Lung (tissue), 12 donors: ENCODE measurements around the gene TMEM132C. TPM values are rescaled to one million over a fixed set of nuclear protein-coding genes. Genes with fewer than 3 reads are reported as not detected.

Experiments used
- ATAC-seq: fragments of 200-7000 bp; cut with Tn5 transposase; one replicate; pipeline ENCODE4 v1.9.1; 2020; ENCODE audit warnings: moderate number of reproducible peaks; ENCODE audit not compliant: insufficient read depth, low FRiP score
- DNase-seq, 3 donors: peaks; one replicate each; pipeline ENCODE4 v3.0.0-alpha.2; 2013 to 2017
- H3K27ac ChIP-seq, 2 donors: one replicate each; pipeline ENCODE4 v1.5.1; 2013; ENCODE audit warnings: mild to moderate bottlenecking in 2 of 2, moderate library complexity in 2 of 2, control low read depth in 1 of 2, inconsistent platforms in 1 of 2, low read depth in 1 of 2, low read length in 1 of 2
- H3K27me3 ChIP-seq, 3 donors: one replicate each; pipeline ENCODE4 v1.5.1; 2013; ENCODE audit warnings: low read length in 2 of 3; ENCODE audit not compliant: control insufficient read depth in 3 of 3, insufficient read depth in 3 of 3
- H3K36me3 ChIP-seq, 4 donors: one replicate each; pipeline ENCODE4 v1.5.1; 2013; ENCODE audit warnings: low read length in 4 of 4, mild to moderate bottlenecking in 1 of 4, moderate library complexity in 1 of 4; ENCODE audit not compliant: control insufficient read depth in 4 of 4, insufficient read depth in 4 of 4
- H3K4me1 ChIP-seq, 5 donors: one replicate each; pipeline ENCODE4 v1.5.1; 2013; ENCODE audit warnings: low read length in 5 of 5, mild to moderate bottlenecking in 2 of 5, moderate library complexity in 1 of 5; ENCODE audit not compliant: control insufficient read depth in 5 of 5, insufficient read depth in 5 of 5
- H3K4me3 ChIP-seq: one replicate; pipeline ENCODE4 v1.5.1; 2013; ENCODE audit warnings: mild to moderate bottlenecking, control low read depth, moderate library complexity
- H3K9ac ChIP-seq, 2 donors: one replicate each; pipeline ENCODE4 v1.5.1; 2013; ENCODE audit warnings: low read length in 2 of 2, control low read depth in 1 of 2; ENCODE audit not compliant: insufficient read depth in 1 of 2
- H3K9me3 ChIP-seq, 4 donors: one replicate each; pipeline ENCODE4 v1.5.1; 2013; ENCODE audit warnings: low read length in 3 of 4, mild to moderate bottlenecking in 1 of 4, moderate library complexity in 1 of 4; ENCODE audit not compliant: control insufficient read depth in 4 of 4, insufficient read depth in 3 of 4
- whole genome bisulfite sequencing, 2 donors: extraction: QIAGEN DNeasy Blood & Tissue Kit; methylation state at CpG; one replicate each; pipeline ENCODE4 v1.1.7; 2013; 5-methylcytosine and 5-hydroxymethylcytosine counted together
- polyA plus RNA-seq, 2 donors: library from polyadenylated mRNA; stranded (reverse); fragments of 200-250 nt; gene quantifications; one replicate each; pipeline ENCODE4 v1.2.1, GENCODE V29; 2013
- total RNA-seq, 2 donors: library from RNA; depleted of rRNA in 1 of 2; stranded (reverse); fragments of >200 nt in 1 of 2; gene quantifications; one replicate each; pipeline ENCODE4 v1.2.1, GENCODE V29; 2014 to 2021
- TF ChIP-seq, protein P1 (sequence below): IDR thresholded peaks from 2 replicates; pipeline ENCODE4 v1.5.1; 2012; ENCODE audit warnings: mild to moderate bottlenecking; ENCODE audit errors: control extremely low read depth, extremely low read depth
- donor health status: control.
- donor health status: control.
- donor health status: Bipolar disorder and iron deficiency.
- donor health status: healthy.
- donor health status: DM: yes; HTN: yes; CAD: no.

TMEM132C gene
- total and polyA plus RNA-seq, 4 donors = 0.35 to 16.5 (median 0.77) TPM

DNA sequence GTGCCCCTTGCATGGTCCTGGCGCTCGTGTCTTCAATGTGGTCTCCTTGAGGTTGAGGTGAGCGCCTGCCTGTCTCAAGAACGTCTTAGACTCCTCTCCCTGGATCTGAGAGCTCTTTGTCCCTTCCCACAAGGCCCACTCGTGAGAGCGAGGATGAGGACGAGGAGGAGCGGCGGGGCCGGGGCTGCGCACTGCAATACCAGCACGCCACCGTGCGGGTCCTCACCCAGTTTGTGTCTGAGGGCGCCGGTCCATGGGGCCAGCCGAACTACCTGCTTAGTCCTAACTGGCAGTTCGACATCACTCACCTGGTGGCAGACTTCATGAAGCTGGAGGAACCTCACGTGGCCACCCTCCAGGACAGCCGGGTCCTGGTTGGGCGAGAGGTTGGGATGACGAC, 428.7 kb downstream of the TMEM132C start:
- TF ChIP-seq, protein P1, sequence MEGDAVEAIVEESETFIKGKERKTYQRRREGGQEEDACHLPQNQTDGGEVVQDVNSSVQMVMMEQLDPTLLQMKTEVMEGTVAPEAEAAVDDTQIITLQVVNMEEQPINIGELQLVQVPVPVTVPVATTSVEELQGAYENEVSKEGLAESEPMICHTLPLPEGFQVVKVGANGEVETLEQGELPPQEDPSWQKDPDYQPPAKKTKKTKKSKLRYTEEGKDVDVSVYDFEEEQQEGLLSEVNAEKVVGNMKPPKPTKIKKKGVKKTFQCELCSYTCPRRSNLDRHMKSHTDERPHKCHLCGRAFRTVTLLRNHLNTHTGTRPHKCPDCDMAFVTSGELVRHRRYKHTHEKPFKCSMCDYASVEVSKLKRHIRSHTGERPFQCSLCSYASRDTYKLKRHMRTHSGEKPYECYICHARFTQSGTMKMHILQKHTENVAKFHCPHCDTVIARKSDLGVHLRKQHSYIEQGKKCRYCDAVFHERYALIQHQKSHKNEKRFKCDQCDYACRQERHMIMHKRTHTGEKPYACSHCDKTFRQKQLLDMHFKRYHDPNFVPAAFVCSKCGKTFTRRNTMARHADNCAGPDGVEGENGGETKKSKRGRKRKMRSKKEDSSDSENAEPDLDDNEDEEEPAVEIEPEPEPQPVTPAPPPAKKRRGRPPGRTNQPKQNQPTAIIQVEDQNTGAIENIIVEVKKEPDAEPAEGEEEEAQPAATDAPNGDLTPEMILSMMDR = no peak
- Histone ChIP-seq H3K4me3 (no peak overlapping the region), H3K9ac (no peak overlapping the region), H3K9me3 (peaks cover 0 to 8% (median 0%) of the 10 kb centered on the region in 4 donors), H3K27ac (no peak overlapping the region), H3K36me3 (peaks cover 0 to 57% (median 17%) of the 10 kb centered on the region in 4 donors), H3K4me1 (no peaks in the 10 kb centered on the region), H3K27me3 (no peaks in the 10 kb centered on the region)
- ATAC-seq (no peak), DNase-seq (no peak)
- WGBS, 2 donors = 94 to 96% methylated on average over 22 of the region's 22 CpGs

DNA sequence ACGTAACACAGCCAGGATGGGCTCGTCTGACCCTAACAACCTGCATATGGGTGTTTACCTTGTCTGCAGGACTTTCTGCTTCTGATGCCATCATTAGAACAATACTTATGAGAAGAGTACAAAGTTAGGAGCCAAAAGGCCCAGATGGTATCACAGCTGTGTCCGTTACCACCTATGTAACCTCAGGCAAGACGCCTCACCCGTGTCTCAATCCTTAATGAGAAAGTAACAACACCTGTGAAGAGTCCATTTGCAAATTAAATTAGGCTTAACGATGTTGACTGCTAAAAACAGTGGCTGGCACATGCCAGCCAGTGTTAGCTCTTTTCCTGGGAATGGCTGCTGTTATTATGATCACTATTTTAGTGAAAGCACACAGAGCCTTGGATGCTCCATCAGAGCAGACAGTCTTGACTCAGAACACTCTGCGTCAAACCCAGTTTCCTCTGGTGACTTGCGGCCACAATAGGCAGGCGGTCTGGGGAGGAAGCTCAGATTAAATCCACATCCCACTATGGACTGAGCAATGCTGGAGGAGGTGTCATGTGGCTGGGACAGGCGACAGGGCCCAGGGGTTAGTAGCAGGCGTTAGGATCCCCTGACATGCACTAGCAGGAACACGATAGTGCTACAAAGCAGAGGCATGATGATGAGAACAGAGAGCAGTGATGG, 431.5 kb downstream of the TMEM132C start:
- H3K4me1 ChIP-seq = no peaks in the 10 kb centered on the region
- peaks cover 0 to 58% (median 16%) of the 10 kb centered on the region in 4 donors for H3K36me3 ChIP-seq
- WGBS, 2 donors = 77% methylated on average over 12 of the region's 12 CpGs
- DNase-seq (no peak), ATAC-seq (no peak)
- no peak overlapping the region for H3K4me3 ChIP-seq
- no peak overlapping the region for H3K9ac ChIP-seq
- H3K27ac ChIP-seq = no peak overlapping the region
- TF ChIP-seq, protein P1 = no peak
- peaks cover 0 to 8% (median 0%) of the 10 kb centered on the region in 4 donors for H3K9me3 ChIP-seq
- H3K27me3 ChIP-seq = no peaks in the 10 kb centered on the region

DNA sequence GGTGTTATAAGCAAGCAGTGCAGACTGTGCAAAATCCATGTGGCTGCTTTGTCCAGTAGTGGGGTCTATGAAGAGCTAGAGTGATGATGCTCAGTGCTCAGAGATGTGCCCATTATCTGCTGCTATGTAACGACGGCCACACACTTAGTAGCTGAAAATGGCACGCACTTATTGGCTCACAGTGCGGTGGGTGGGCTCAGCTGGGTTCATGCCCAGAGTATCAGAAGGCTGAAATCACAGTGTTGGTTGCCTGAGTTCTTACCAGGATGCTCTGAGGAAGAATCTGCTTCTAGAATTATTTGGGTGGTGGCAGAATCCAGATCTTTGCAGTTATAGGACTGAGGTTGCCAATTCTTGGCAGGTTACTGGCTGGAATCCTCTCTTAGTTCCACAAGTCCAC, 432.1 kb downstream of the TMEM132C start:
- WGBS, 2 donors = 87 to 97% methylated on average over 4 of the region's 4 CpGs
- Histone ChIP-seq H3K9ac (no peak overlapping the region), H3K27me3 (no peaks in the 10 kb centered on the region), H3K36me3 (peaks cover 0 to 55% (median 16%) of the 10 kb centered on the region in 4 donors), H3K27ac (no peak overlapping the region), H3K9me3 (peaks cover 0 to 10% (median 0%) of the 10 kb centered on the region in 4 donors), H3K4me1 (no peaks in the 10 kb centered on the region), H3K4me3 (no peak overlapping the region)
- TF ChIP-seq, protein P1 = no peak
- no peak for DNase-seq
- no peak for ATAC-seq
